IMR-90 (cell line): ENCODE data around the gene SMPDL3A. TPM values are rescaled to one million over a fixed set of nuclear protein-coding genes. Genes with fewer than 3 reads are reported as not detected.

Experiments used
- microRNA-seq, 2 experiments: library from miRNA; stranded (forward) in 1 of 2; unstranded in 1 of 2; fragments of 10-50 nt in 1 of 2; fragments of <30 nt in 1 of 2; gene quantifications in 1 of 2; microRNA quantifications in 1 of 2; one replicate each; pipeline versions ENCODE3 to v1.1.0; 2013 to 2020; ENCODE audit not compliant: insufficient read depth in 1 of 2, insufficient read length in 1 of 2, unreplicated experiment in 1 of 2
- polyA plus RNA-seq, 3 experiments: library from polyadenylated mRNA; depleted of rRNA; stranded (reverse); fragments of >200 nt; gene quantifications; 2 replicates each; pipeline ENCODE4 v1.2.3, GENCODE V29; 2012; ENCODE audit warnings: low replicate concordance in 1 of 3
- small RNA-seq, 5 experiments: library from RNA; depleted of rRNA; stranded (forward); fragments of <200 nt; gene quantifications; one replicate each; pipeline ENCODE3, GENCODE V24; 2012
- total RNA-seq: library from RNA; depleted of rRNA; stranded (reverse); fragments of >200 nt; gene quantifications from 2 replicates; pipeline ENCODE4 v1.2.3, GENCODE V29; 2012; rRNA removed

SMPDL3A gene
- total and polyA plus RNA-seq, 2 of the 4 experiments (the other 2 are of a cell fraction) = 9.9 to 14.2 TPM

Small RNAs within 50 kb of the gene (microRNA-seq; reads per million reads assigned to microRNA genes)
- gene RN7SL564P (ENCODE audit: insufficient read depth, insufficient read length) = not detected

Small RNAs within 50 kb of the gene (small RNA-seq; reads per million reads assigned to genes)
- gene RN7SL564P = 0 to 0.31 (median 0) reads per million in 5 experiments

Other genes starting within 250 kb of the SMPDL3A start
- 12.2 and 13.1 TPM in 2 replicates for gene PKIB, start 178.9 kb upstream of the SMPDL3A start, total RNA-seq
- 5.6 and 6.3 TPM in 2 replicates for gene PKIB, start 178.9 kb upstream of the SMPDL3A start, polyA plus RNA-seq (2012; rRNA removed)
- gene FABP7, start 9.5 kb upstream of the SMPDL3A start, total RNA-seq = not detected in 2 replicates
- not detected in 2 replicates for gene FABP7, start 9.5 kb upstream of the SMPDL3A start, polyA plus RNA-seq (2012; rRNA removed)
- not detected in 2 replicates for gene CLVS2, start 207.0 kb downstream of the SMPDL3A start, total RNA-seq
- 0.02 TPM in 1 of 2 replicates, not detected in the other for gene CLVS2, start 207.0 kb downstream of the SMPDL3A start, polyA plus RNA-seq (2012; rRNA removed)